Natural killer cell (primary cell): ENCODE measurements around the gene XAF1. TPM values are rescaled to one million over a fixed set of nuclear protein-coding genes. Genes with fewer than 3 reads are reported as not detected.
A peak's percentile ranks its signal among the peaks of the same experiment; 100 is the strongest.

Source experiments
- ATAC-seq, 3 donors: fragments of 150-1000 bp in 2 of 3; fragments of 200-7000 bp in 1 of 3; cut with Tn5 transposase; 1 replicate in 1 of 3; 2 replicates in 2 of 3; pipeline ENCODE4 v1.10.0; 2021; ENCODE audit warnings: mild to moderate bottlenecking in 2 of 3, moderate library complexity in 2 of 3
- DNase-seq, 2 donors: peaks; one replicate each; pipeline versions ENCODE4 v3.0.0 to v3.0.0-alpha.2; 2013 to 2021; ENCODE audit warnings: mixed read lengths in 1 of 2
- H3K27ac ChIP-seq: one replicate; pipeline ENCODE4 v1.5.1; 2013; ENCODE audit warnings: mild to moderate bottlenecking, low read length
- H3K27me3 ChIP-seq: one replicate; pipeline ENCODE4 v1.6.1; 2013; ENCODE audit warnings: low read length; ENCODE audit not compliant: control insufficient read depth, insufficient read depth
- H3K36me3 ChIP-seq: one replicate; pipeline ENCODE4 v1.6.1; 2013; ENCODE audit warnings: low read length; ENCODE audit not compliant: control insufficient read depth, insufficient read depth
- H3K4me1 ChIP-seq: one replicate; pipeline ENCODE4 v1.6.1; 2013; ENCODE audit warnings: low read length; ENCODE audit not compliant: control insufficient read depth, insufficient read depth
- H3K4me3 ChIP-seq: one replicate; pipeline ENCODE4 v1.5.1; 2013; ENCODE audit warnings: low read length
- H3K9me3 ChIP-seq: one replicate; pipeline ENCODE4 v1.6.1; 2013; ENCODE audit warnings: low read length; ENCODE audit not compliant: control insufficient read depth, insufficient read depth
- H3K27ac Mint-ChIP-seq, 2 donors: one replicate each; pipeline ENCODE4 v1.8.0; 2022; ENCODE audit warnings: mild to moderate bottlenecking in 2 of 2, mixed read lengths in 2 of 2, moderate library complexity in 1 of 2
- H3K27me3 Mint-ChIP-seq, 2 donors: one replicate each; pipeline ENCODE4 v1.8.0; 2022; ENCODE audit warnings: low read depth in 2 of 2, mixed read lengths in 2 of 2
- H3K36me3 Mint-ChIP-seq: one replicate; pipeline ENCODE4 v1.8.0; 2022; ENCODE audit warnings: mixed read lengths
- H3K4me1 Mint-ChIP-seq, 2 donors: one replicate each; pipeline ENCODE4 v1.8.0; 2022; ENCODE audit warnings: mixed read lengths in 2 of 2
- H3K4me3 Mint-ChIP-seq: one replicate; pipeline ENCODE4 v1.8.0; 2022; ENCODE audit warnings: mild to moderate bottlenecking, moderate library complexity, mixed read lengths
- H3K9me3 Mint-ChIP-seq, 2 donors: one replicate each; pipeline ENCODE4 v1.8.0; 2022; ENCODE audit warnings: mixed read lengths in 2 of 2
- CTCF ChIP-seq: fragments of 200-600 bp; IDR thresholded peaks from one replicate; pipeline ENCODE4 v1.8.0; 2022; ENCODE audit warnings: antibody characterized with exemption
- WGBS: methylation state at CpG from one replicate; pipeline ENCODE4 v1.1.7; 2013; ENCODE audit warnings: missing lambda C conversion rate; ENCODE audit not compliant: insufficient coverage; 5-methylcytosine and 5-hydroxymethylcytosine counted together
- intact Hi-C: fragments of 100-400 bp; cut with micrococcal nuclease; formaldehyde crosslinking; loops from one replicate; pipeline ENCODE4 v1.14.2; 2022
- total RNA-seq, 4 donors: library from RNA; stranded (reverse); fragments of 120-200 nt in 1 of 4; gene quantifications; one replicate each; pipeline versions ENCODE4 v1.2.3 to v1.2.4, GENCODE V29; 2013 to 2022

XAF1 gene
- total RNA-seq, 3 donors from 2014 or later (not counting 1 experiment from before 2014, with no cell fraction given), result 64.2 to 130 (median 97.4) TPM

GRCh38 chr17:6713130-6713917 is 42.5 kb upstream of the XAF1 start, which contains the start of gene SLC13A5:
SLC13A5 (minus strand) TSS chr17:6713369; CDS start chr17:6713333, 36 bp downstream.
- no peaks in the 10 kb centered on the region for H3K36me3 ChIP-seq
- peaks cover 21% of the 10 kb centered on the region for H3K4me1 ChIP-seq
- H3K27me3 ChIP-seq, result peaks cover 13% of the 10 kb centered on the region
- Mint-ChIP-seq H3K4me1 (peaks cover 0 to 21% of the 10 kb centered on the region in 2 donors), H3K4me3 (no peak within 1 kb of the TSS), H3K27me3 (peaks cover 45 to 59% of the 10 kb centered on the region in 2 donors), H3K9me3 (no peaks in the 10 kb centered on the region), H3K36me3 (no peaks in the 10 kb centered on the region), H3K27ac (no peak within 1 kb of the TSS)
- WGBS, result 2% methylated on average over 71 of the region's 71 CpGs
- no peak within 1 kb of the TSS for H3K27ac ChIP-seq
- no peak within 1 kb of the TSS for H3K4me3 ChIP-seq
- no peak for TF ChIP-seq CTCF
- no peaks in the 10 kb centered on the region for H3K9me3 ChIP-seq
- ATAC-seq, result peak in 1 of 3 donors; percentile 48
- intact Hi-C loops, result no loop called here
- DNase-seq, result peak in 1 of 2 donors; percentile 12

DNA sequence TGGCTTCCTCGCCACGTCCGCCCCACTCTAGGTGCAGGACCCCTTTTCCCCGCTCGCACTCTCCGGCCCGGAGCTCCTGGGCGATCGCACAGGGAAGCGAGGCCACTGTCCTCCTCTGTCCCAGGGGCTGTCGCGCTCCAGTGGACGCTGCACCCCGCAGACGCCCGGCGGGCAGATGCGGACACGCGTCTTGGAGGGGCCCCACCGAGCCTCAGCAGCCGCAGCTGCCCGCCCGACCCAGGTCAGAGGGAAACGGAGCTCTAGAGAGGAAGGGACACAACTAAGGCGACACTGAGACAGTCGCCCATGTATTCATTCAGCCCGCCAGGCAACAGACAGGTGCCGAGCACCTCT is 42.0 kb upstream of the XAF1 start:
- Mint-ChIP-seq H3K4me3 (no peak overlapping the region), H3K27me3 (peaks cover 44 to 55% of the 10 kb centered on the region in 2 donors)

DNA sequence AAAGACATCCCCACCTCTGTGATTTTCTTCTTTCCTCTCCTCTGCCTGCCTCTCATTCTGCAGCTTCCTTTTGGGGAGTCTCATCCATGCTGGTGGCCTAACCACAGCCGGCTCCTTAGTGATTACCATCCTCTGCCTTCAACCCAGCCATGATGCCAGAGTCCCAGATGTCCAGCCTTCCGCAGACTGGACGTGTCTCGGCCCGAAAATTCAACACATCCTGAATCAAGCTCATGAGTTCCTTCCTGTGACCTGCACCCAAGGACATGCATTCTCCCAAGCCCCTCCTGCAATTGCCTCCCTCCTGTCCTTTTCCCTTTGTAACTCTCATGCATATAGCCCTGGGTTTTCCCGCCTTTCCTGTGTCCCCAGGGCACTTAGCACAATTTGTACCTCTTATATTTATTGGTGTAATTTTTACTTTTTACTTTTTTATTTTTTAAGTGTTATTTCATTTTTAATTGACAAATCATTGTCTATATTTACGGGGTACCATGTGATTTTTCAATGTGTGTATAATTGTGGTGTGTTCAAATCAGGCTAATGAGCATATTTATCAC is 41.5 kb upstream of the XAF1 start:
- no peak for ATAC-seq
- H3K36me3 Mint-ChIP-seq, result no peaks in the 10 kb centered on the region
- TF ChIP-seq CTCF, result no peak
- peaks cover 0 to 21% of the 10 kb centered on the region in 2 donors for H3K4me1 Mint-ChIP-seq
- H3K4me3 Mint-ChIP-seq, result no peak overlapping the region
- no peak overlapping the region for H3K27ac ChIP-seq
- H3K9me3 ChIP-seq, result no peaks in the 10 kb centered on the region
- peaks cover 43 to 58% of the 10 kb centered on the region in 2 donors for H3K27me3 Mint-ChIP-seq
- H3K4me3 ChIP-seq, result no peak overlapping the region
- H3K36me3 ChIP-seq, result no peaks in the 10 kb centered on the region
- H3K27ac Mint-ChIP-seq, result no peak overlapping the region
- intact Hi-C loops, result no loop called here
- peaks cover 21% of the 10 kb centered on the region for H3K4me1 ChIP-seq
- peaks cover 13% of the 10 kb centered on the region for H3K27me3 ChIP-seq
- no peak for DNase-seq
- 92% methylated on average over 6 of the region's 7 CpGs for WGBS
- H3K9me3 Mint-ChIP-seq, result no peaks in the 10 kb centered on the region

More for the DNA sequence above, 42.0 kb upstream of the XAF1 start:
- H3K36me3 Mint-ChIP-seq, result no peaks in the 10 kb centered on the region
- peaks cover 0 to 21% of the 10 kb centered on the region in 2 donors for H3K4me1 Mint-ChIP-seq
- DNase-seq (no peak), ATAC-seq (no peak)
- H3K9me3 Mint-ChIP-seq, result no peaks in the 10 kb centered on the region
- intact Hi-C loops, result no loop called here
- H3K27ac Mint-ChIP-seq, result no peak overlapping the region
- H3K36me3 ChIP-seq, result no peaks in the 10 kb centered on the region
- no peak overlapping the region for H3K4me3 ChIP-seq
- peaks cover 21% of the 10 kb centered on the region for H3K4me1 ChIP-seq
- no peaks in the 10 kb centered on the region for H3K9me3 ChIP-seq
- no peak for TF ChIP-seq CTCF
- peaks cover 13% of the 10 kb centered on the region for H3K27me3 ChIP-seq
- 23% methylated on average over 29 of the region's 29 CpGs for WGBS
- no peak overlapping the region for H3K27ac ChIP-seq
